Measurements from ENCODE around the gene DLG2.

The DLG2 gene

GRCh38 chr11:83572581-83573496, 2054.3 kb downstream of the DLG2 start:
- Histone ChIP-seq H3K36me3 (replicated peaks; ENCODE audit: insufficient read depth, low read length) (no peaks in the 10 kb centered on the region), H2AFZ (ENCODE audit: low read length) (no peak overlapping the region), H3K9ac (ENCODE audit: low read length) (no peak overlapping the region), H3K4me1 (ENCODE audit: low read length) (no peaks in the 10 kb centered on the region), H3K4me3 (ENCODE audit: low read length) (no peak overlapping the region), H3K9me2 (replicated peaks; ENCODE audit: insufficient read depth, low read length) (no peaks in the 10 kb centered on the region), H3K79me2 (ENCODE audit: low read length) (no peaks in the 10 kb centered on the region), H3K27ac (ENCODE audit: low read length) (no peak overlapping the region), H3F3A (ENCODE audit: insufficient read depth, low read length) (no peaks in the 10 kb centered on the region), H3K9me3 (replicated peaks; ENCODE audit: insufficient read depth, low read length) (no peaks in the 10 kb centered on the region), H3K4me2 (ENCODE audit: low read depth, low read length) (no peak overlapping the region), H3K27me3 (replicated peaks; ENCODE audit: insufficient read depth, low read length) (no peaks in the 10 kb centered on the region), H4K20me1 (ENCODE audit: insufficient read depth, low read length) (no peaks in the 10 kb centered on the region)
- no peak for TF ChIP-seq EZH2phosphoT487 (IDR thresholded peaks at IDR 0.05; ENCODE audit: low read length)
- TF ChIP-seq EZH2 (optimal IDR thresholded peaks at IDR 0.05; ENCODE audit: low read depth, low read length), result no peak
- DNase-seq, result no peak

GRCh38 chr11:83571302-83571701, 2055.8 kb downstream of the DLG2 start:
- H4K20me1 ChIP-seq (ENCODE audit: insufficient read depth, low read length), result no peaks in the 10 kb centered on the region
- H3K4me2 ChIP-seq (ENCODE audit: low read depth, low read length), result no peak overlapping the region
- no peak overlapping the region for H3K27ac ChIP-seq (ENCODE audit: low read length)
- H3K79me2 ChIP-seq (ENCODE audit: low read length), result no peaks in the 10 kb centered on the region
- DNase-seq, result no peak
- no peaks in the 10 kb centered on the region for H3F3A ChIP-seq (ENCODE audit: insufficient read depth, low read length)
- no peak overlapping the region for H3K4me3 ChIP-seq (ENCODE audit: low read length)
- H3K36me3 ChIP-seq (replicated peaks; ENCODE audit: insufficient read depth, low read length), result no peaks in the 10 kb centered on the region
- no peak overlapping the region for H2AFZ ChIP-seq (ENCODE audit: low read length)
- no peak for TF ChIP-seq CTCF (IDR thresholded peaks at IDR 0.05; ENCODE audit: low read length)
- no peak for TF ChIP-seq EZH2phosphoT487 (IDR thresholded peaks at IDR 0.05; ENCODE audit: low read length)
- no peak for TF ChIP-seq EZH2 (optimal IDR thresholded peaks at IDR 0.05; ENCODE audit: low read depth, low read length)
- H3K9me2 ChIP-seq (replicated peaks; ENCODE audit: insufficient read depth, low read length), result no peaks in the 10 kb centered on the region
- no peak overlapping the region for H3K9ac ChIP-seq (ENCODE audit: low read length)
- H3K9me3 ChIP-seq (replicated peaks; ENCODE audit: insufficient read depth, low read length), result no peaks in the 10 kb centered on the region
- no peaks in the 10 kb centered on the region for H3K4me1 ChIP-seq (ENCODE audit: low read length)
- H3K27me3 ChIP-seq (replicated peaks; ENCODE audit: insufficient read depth, low read length), result no peaks in the 10 kb centered on the region

- H3K27ac ChIP-seq (ENCODE audit: low read length), result no peak overlapping the region
- no peak for TF ChIP-seq CTCF (IDR thresholded peaks at IDR 0.05; ENCODE audit: low read length)
- no peak for TF ChIP-seq EZH2phosphoT487 (IDR thresholded peaks at IDR 0.05; ENCODE audit: low read length)
- no peak for TF ChIP-seq EZH2 (optimal IDR thresholded peaks at IDR 0.05; ENCODE audit: low read depth, low read length)
- H3K9me3 ChIP-seq (replicated peaks; ENCODE audit: insufficient read depth, low read length), result no peaks in the 10 kb centered on the region
- no peaks in the 10 kb centered on the region for H3K4me1 ChIP-seq (ENCODE audit: low read length)
- no peaks in the 10 kb centered on the region for H3K27me3 ChIP-seq (replicated peaks; ENCODE audit: insufficient read depth, low read length)
- H3K9me2 ChIP-seq (replicated peaks; ENCODE audit: insufficient read depth, low read length), result no peaks in the 10 kb centered on the region
- no peaks in the 10 kb centered on the region for H3F3A ChIP-seq (ENCODE audit: insufficient read depth, low read length)
- no peak overlapping the region for H3K4me2 ChIP-seq (ENCODE audit: low read depth, low read length)
- H2AFZ ChIP-seq (ENCODE audit: low read length), result no peak overlapping the region
- H3K79me2 ChIP-seq (ENCODE audit: low read length), result no peaks in the 10 kb centered on the region
- no peaks in the 10 kb centered on the region for H3K36me3 ChIP-seq (replicated peaks; ENCODE audit: insufficient read depth, low read length)
- no peaks in the 10 kb centered on the region for H4K20me1 ChIP-seq (ENCODE audit: insufficient read depth, low read length)
- H3K9ac ChIP-seq (ENCODE audit: low read length), result no peak overlapping the region
- DNase-seq, result no peak
- no peak overlapping the region for H3K4me3 ChIP-seq (ENCODE audit: low read length)
These were observed 2057.9 kb downstream of the DLG2 start for GRCh38 chr11:83569134-83569805.

Data from MM.1S (cell line).